Prostate gland (tissue), 2 donors: Measurements from ENCODE around the gene SWSAP1. TPM values are rescaled to one million over a fixed set of nuclear protein-coding genes. Genes with fewer than 3 reads are reported as not detected.

Source experiments
- DNase-seq: peaks from one replicate; pipeline ENCODE4 v3.0.0-alpha.2; 2019; ENCODE audit warnings: low spot score
- H3K27ac ChIP-seq, 2 donors: fragments of 200-600 bp; sonication (generic); 2 replicates each; pipeline ENCODE4 v1.5.1; 2017 to 2019
- H3K27me3 ChIP-seq: fragments of 200-600 bp; sonication (generic); replicated peaks from 2 replicates; pipeline ENCODE4 v1.5.1; 2019; ENCODE audit not compliant: insufficient read depth
- H3K36me3 ChIP-seq, 2 donors: fragments of 200-600 bp; sonication (generic); 1 replicate in 1 of 2; 2 replicates in 1 of 2; pipeline versions ENCODE4 v1.5.1 to v1.8.1; 2017 to 2019
- H3K4me1 ChIP-seq: fragments of 200-600 bp; sonication (generic); replicated peaks from 2 replicates; pipeline ENCODE4 v1.5.1; 2019
- H3K4me3 ChIP-seq, 2 donors: fragments of 200-600 bp; sonication (generic); 2 replicates each; pipeline ENCODE4 v1.5.1; 2017 to 2019
- H3K9me3 ChIP-seq: fragments of 200-600 bp; sonication (generic); 2 replicates; pipeline ENCODE4 v1.5.1; 2017
- POLR2A ChIP-seq: fragments of 450-650 bp; IDR thresholded peaks from one replicate; pipeline ENCODE4 v1.6.1; 2016; ENCODE audit warnings: antibody characterized with exemption, mild to moderate bottlenecking
- POLR2AphosphoS5 ChIP-seq: sonication (generic); formaldehyde crosslinking; IDR thresholded peaks from one replicate; pipeline ENCODE4 v1.6.1; 2017; ENCODE audit warnings: antibody characterized with exemption
- WGBS: methylation state at CpG from one replicate; pipeline ENCODE4 v1.1.5; 2018; 5-methylcytosine and 5-hydroxymethylcytosine counted together
- intact Hi-C: fragments of 100-400 bp; cut with DNase I; formaldehyde crosslinking; loops from one replicate; pipeline ENCODE4 v1.14.2; 2022
- small RNA-seq, 2 donors: library from RNA; depleted of rRNA; stranded (forward); fragments of <200 nt; gene quantifications; one replicate each; pipeline ENCODE3, GENCODE V24; 2016
- total RNA-seq, 2 donors: library from RNA; depleted of rRNA; stranded (reverse); fragments of >200 nt; gene quantifications; one replicate each; pipeline ENCODE4 v1.1.0, GENCODE V29; 2016
- TF ChIP-seq, protein P1 (sequence below), 4 experiments: fragments of 200-600 bp in 2 of 4; fragments of 450-650 bp in 2 of 4; sonication (generic) in 2 of 4; IDR thresholded peaks; 1 replicate in 3 of 4; 2 replicates in 1 of 4; pipeline ENCODE4 v1.5.1; 2016 to 2019; ENCODE audit warnings: antibody characterized with exemption in 4 of 4, mild to moderate bottlenecking in 2 of 4, moderate library complexity in 2 of 4

SWSAP1 gene
- total RNA-seq, 2 donors from 2014 or later: 4.1 to 6.3 TPM

DNA sequence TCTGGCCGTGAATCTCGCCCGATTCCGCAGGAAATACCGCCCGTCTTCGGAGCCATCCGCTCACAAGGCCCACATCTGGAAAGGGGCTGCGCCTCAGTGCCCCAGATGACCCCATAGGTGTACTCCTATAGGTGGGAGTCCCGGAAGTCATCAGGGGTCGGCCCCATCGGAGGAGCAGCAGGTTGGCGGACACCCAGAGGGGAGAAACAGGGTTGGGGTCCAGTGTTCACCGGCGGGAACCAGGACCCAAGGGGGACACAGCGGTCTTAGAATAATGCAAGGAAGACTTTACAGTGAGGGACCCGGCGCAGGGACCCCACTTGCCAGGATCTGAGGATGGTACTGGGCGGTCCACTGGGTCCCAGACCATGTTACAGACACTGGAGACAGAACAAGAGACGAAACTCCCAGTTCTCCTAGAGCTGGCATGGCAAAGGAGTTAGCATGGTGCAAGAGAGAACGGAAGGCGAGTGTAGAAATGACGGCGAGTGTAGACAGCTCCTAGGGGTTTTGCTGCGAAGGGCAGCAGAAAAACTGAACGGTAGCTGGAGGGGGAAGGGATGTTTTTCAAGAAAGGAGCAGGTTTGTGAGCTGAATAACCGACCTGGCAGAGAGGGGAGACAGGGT is 48.8 kb downstream of the SWSAP1 start:
- WGBS: 61% methylated on average over 27 of the region's 27 CpGs
- no peaks in the 10 kb centered on the region for H3K9me3 ChIP-seq
- intact Hi-C loops: no loop called here
- H3K36me3 ChIP-seq: no peaks in the 10 kb centered on the region
- no peak overlapping the region for H3K27ac ChIP-seq
- no peaks in the 10 kb centered on the region for H3K27me3 ChIP-seq
- TF ChIP-seq POLR2AphosphoS5 (no peak), POLR2A (no peak)
- TF ChIP-seq, protein P1, sequence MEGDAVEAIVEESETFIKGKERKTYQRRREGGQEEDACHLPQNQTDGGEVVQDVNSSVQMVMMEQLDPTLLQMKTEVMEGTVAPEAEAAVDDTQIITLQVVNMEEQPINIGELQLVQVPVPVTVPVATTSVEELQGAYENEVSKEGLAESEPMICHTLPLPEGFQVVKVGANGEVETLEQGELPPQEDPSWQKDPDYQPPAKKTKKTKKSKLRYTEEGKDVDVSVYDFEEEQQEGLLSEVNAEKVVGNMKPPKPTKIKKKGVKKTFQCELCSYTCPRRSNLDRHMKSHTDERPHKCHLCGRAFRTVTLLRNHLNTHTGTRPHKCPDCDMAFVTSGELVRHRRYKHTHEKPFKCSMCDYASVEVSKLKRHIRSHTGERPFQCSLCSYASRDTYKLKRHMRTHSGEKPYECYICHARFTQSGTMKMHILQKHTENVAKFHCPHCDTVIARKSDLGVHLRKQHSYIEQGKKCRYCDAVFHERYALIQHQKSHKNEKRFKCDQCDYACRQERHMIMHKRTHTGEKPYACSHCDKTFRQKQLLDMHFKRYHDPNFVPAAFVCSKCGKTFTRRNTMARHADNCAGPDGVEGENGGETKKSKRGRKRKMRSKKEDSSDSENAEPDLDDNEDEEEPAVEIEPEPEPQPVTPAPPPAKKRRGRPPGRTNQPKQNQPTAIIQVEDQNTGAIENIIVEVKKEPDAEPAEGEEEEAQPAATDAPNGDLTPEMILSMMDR (IDR thresholded peaks at IDR 0.05): no peak
- H3K4me1 ChIP-seq: no peaks in the 10 kb centered on the region
- DNase-seq: no peak
- no peak overlapping the region for H3K4me3 ChIP-seq

DNA sequence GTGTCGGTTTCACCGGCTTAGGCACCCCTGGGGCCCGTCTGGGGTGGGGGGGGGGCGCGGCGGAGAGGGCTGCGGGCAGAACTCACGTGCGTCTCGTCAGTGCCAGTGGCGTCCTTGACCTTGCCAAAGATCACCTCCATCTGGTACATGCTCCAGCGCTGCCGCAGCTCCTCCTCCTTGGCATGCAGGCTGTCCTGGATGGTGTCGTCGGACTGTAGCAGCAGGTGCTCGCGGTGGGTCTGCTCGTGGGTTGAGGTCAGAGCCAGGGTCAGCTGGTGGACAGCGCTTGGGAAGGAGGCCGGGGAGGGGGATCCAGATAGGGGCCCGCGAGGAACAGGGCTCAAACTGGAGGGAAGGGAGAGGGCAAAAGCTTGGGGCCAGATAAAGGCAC is 49.3 kb downstream of the SWSAP1 start:
- 25% methylated on average over 22 of the region's 22 CpGs for WGBS
- H3K9me3 ChIP-seq: no peaks in the 10 kb centered on the region
- TF ChIP-seq POLR2AphosphoS5 (no peak), POLR2A (no peak)
- TF ChIP-seq, protein P1 (IDR thresholded peaks at IDR 0.05): no peak
- no peak for DNase-seq
- no peaks in the 10 kb centered on the region for H3K27me3 ChIP-seq
- H3K36me3 ChIP-seq: no peaks in the 10 kb centered on the region
- no peaks in the 10 kb centered on the region for H3K4me1 ChIP-seq
- no peak overlapping the region for H3K27ac ChIP-seq
- no peak overlapping the region for H3K4me3 ChIP-seq
- intact Hi-C loops: no loop called here

Small RNA genes within 50 kb of the gene (small RNA-seq; reads per million reads assigned to genes)
- 0 reads per million in 2 donors for gene RF00019

Other genes with a start within 250 kb of the SWSAP1 start
- gene SPC24, start 218.9 kb upstream of the SWSAP1 start, total RNA-seq: 1 to 10 TPM in 1 of 2 donors, under 1 TPM in 1; 0.73 to 5.0 TPM
- 100 to 1,000 TPM; 150 to 370 TPM for gene KANK2, start 177.1 kb upstream of the SWSAP1 start, total RNA-seq
- not detected for gene ANGPTL8, start 135.0 kb upstream of the SWSAP1 start, total RNA-seq
- 10 to 100 TPM; 21.6 to 38.7 TPM for gene DOCK6, start 112.1 kb upstream of the SWSAP1 start, total RNA-seq
- gene TSPAN16, start 78.5 kb upstream of the SWSAP1 start, total RNA-seq: 1 to 10 TPM in 1 of 2 donors, not detected in 1; 4.2 TPM
- 10 to 100 TPM; 33.9 to 81.2 TPM for gene RAB3D, start 35.0 kb upstream of the SWSAP1 start, total RNA-seq
- gene TMEM205, start 28.4 kb upstream of the SWSAP1 start, total RNA-seq: 100 to 1,000 TPM; 219 to 541 TPM
- gene CCDC159, start 28.1 kb upstream of the SWSAP1 start, total RNA-seq: 10 to 100 TPM; 51.5 to 52.4 TPM
- 10 to 100 TPM; 33.9 to 86.1 TPM for gene PLPPR2, start 19.2 kb upstream of the SWSAP1 start, total RNA-seq
- gene EPOR, start 9.6 kb downstream of the SWSAP1 start, total RNA-seq: 1 to 10 TPM; 6.8 to 8.1 TPM
- gene RGL3, start 44.6 kb downstream of the SWSAP1 start, total RNA-seq: 1 to 10 TPM; 5.1 to 8.6 TPM
- gene ODAD3, start 60.5 kb downstream of the SWSAP1 start, total RNA-seq: 1 to 10 TPM; 1.3 to 2.7 TPM
- gene PRKCSH, start 61.0 kb downstream of the SWSAP1 start, total RNA-seq: 100 to 1,000 TPM; 229 to 238 TPM
- gene ELAVL3, start 106.4 kb downstream of the SWSAP1 start, total RNA-seq: 1 to 10 TPM in 1 of 2 donors, under 1 TPM in 1; 0.57 to 1.5 TPM
- gene ZNF653, start 131.2 kb downstream of the SWSAP1 start, total RNA-seq: 10 to 100 TPM; 11.2 to 25.8 TPM
- gene ECSIT, start 154.5 kb downstream of the SWSAP1 start, total RNA-seq: 10 to 100 TPM; 93.0 to 94.7 TPM
- gene CNN1, start 164.2 kb downstream of the SWSAP1 start, total RNA-seq: 100 to 1,000 TPM; 426 to 525 TPM
- 10 to 100 TPM; 47.8 to 57.5 TPM for gene ELOF1, start 184.6 kb downstream of the SWSAP1 start, total RNA-seq
- 10 to 100 TPM; 23.3 to 59.3 TPM for gene ACP5, start 203.0 kb downstream of the SWSAP1 start, total RNA-seq
- gene ZNF627, start 222.8 kb downstream of the SWSAP1 start, total RNA-seq: 10 to 100 TPM; 17.8 to 20.5 TPM